DMS 273 (cell line): ENCODE measurements around the gene SMIM22.

Experiments
- DNase-seq: peaks from one replicate; lab custom pipeline; 2025; ENCODE audit not compliant: unreplicated experiment; lab: John Stamatoyannopoulos, UW

Gene SMIM22

DNA sequence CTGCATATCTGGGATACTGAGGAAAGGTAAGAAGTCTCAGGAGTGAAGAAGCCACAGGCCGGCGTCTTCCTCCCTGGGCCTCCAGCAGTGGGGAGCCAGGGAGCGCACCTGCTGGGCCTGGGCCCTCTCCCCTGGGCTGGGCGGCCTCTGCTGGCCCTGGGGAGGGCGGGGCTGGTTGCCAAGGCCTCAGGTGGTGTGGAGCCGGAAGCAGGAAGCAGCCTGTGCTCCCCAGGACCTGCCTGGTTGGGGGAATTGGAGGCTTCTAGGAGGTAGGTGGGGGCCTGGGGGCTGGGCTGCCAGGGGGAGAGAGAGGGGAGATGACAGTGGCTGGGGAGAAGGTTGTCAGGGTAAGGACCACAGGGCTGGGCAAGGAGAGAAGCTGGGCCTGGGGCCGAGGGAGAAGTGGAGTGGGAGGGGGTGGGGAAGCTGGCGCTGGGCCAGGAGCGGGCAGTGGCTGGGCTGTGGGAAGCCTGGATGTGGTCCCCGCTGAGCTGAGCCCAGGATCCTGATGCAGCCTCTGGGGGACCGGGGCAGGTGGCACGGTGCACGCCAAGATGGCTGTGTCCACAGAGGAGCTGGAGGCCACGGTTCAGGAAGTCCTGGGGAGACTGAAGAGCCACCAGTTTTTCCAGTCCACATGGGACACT, at the start of gene SMIM22:
TSS of gene SMIM22 (plus strand) at position 189 of the 647 bp plus-strand sequence. CDS start at position 555, 366 bp downstream.
- no peak for DNase-seq

DNA sequence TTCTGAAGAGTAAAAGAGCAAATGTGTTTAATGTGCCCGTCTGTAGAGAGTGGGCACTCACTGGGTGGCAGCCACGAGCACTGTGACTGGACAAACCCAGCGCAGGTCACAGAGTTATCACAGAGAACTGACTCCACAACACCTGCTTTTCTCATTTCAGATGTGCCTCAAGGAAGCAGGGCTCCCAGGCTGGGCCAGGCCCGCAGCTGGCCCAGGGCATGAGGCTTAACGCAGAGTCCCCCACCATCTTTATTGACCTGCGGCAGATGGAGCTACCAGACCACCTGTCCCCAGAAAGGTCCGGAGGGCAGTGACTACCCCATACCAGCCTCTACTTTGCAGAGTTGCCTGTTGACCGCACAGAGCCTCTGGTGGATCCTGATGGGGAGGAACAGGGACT, 49.0 kb upstream of the SMIM22 start:
- no peak for DNase-seq

DNA sequence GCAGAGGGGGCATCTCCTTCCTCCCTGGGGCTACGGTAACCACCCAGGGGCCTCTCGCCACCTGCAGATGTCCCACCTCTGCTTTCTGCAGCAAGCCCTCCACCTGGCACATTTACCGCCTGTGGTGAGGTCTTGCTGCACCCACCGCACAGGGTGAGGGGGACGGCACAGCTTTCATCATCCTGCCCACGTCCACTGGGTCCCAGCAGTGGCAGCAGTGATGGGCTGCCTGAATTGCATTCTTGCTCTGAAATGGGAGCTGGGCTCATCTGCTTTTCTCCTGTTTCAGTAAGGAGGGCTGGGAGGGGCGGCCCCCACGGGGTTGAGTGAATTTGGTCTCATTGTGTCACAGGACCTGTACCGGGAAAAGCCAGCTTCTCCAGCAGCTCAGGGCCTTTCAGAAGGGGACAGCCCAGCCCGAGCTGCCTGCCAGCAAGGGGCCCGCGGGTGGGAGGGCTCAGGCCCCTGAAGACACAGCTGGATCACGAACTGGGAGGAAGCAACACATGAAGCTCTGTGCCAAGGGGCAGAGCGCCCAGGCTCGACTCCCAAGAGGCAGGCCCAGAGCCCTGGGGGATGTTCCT, 48.1 kb upstream of the SMIM22 start:
- peak; percentile 40 for DNase-seq

GRCh38 chr16:4747906-4748681, 47.1 kb upstream of the SMIM22 start:
- DNase-seq, result no peak

- no peak for DNase-seq
Measured at GRCh38 chr16:4748682-4749411, 46.3 kb upstream of the SMIM22 start.

DNA sequence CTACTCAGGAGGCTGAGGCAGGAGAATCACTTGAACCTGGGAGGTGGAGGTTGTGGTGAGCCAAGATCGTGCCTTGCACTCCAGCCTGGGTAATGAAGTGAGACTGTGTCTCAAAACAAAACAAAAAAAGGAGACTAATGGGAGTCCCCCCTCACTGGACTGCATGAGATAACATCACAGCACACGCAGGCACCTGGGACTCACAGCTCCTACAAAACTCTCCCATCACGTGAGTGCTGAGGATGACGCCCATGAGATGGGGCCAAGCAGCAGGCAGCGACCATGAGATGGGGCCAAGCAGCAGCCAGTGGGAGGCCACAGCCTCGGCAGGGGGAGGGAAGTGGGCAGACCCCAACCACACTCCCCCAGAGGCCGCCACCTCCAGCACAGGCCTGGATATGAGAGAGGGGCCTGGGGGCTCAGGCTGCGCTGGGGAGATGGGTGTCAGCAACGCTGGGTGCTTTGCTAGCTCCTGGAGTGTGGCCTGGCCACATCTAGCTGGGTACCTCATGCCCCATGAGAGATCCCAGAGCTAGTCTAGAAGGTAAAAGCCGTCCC, 45.4 kb upstream of the SMIM22 start:
- no peak for DNase-seq

DNA sequence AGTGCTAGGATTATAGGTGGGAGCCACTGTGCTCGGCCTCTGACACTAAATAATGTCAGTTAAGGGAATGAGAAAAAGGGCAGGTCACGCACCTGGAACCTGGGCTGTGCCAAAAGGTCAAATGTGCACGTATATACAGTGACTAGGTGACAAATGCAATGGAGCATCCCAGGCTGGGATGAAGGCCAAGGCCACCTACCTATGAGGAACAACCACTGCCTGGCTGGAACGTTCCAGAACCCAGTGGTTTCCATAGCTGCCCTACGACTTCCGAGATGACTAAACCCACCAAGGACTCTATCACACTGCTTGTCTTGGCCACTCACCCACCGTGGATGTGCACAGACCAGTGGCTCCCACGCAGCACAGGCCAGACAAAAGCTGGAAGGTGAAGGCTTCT, 44.3 kb upstream of the SMIM22 start:
- no peak for DNase-seq

DNA sequence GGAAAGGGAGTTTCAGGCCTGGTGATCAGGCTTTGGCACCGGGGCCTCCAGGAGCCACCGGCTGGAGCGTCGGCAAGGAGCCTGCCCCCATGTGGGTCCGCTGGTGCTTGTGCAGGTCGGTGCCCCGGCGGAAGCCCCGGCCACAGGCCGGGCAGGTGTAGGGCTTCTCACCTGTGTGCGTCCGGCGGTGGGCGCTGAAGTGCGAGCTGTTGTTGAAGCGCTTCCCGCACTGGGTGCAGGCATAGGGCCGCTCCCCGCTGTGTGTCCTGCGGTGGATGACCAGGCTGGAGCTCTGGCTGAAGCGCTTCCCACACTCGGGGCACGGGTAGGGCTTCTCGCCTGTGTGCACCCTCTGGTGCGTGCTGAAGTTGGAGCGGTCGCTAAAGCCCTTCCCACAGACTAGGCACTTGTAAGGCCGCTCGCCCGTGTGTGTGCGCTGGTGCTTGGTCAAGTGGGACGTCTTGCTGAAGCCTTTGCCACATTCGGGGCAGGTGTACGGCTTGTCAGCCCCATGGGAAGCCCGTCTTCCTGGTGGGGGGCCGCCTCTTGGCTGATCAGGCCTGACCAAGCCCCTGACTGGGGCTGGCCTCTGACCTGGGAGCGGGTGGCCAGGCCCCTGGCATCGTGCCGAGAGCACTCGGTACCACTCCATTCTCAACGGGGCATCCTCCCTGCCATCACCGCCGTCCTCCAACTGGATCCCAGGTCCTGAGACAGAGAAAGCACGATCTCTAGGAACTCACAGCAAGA, 42.6 kb upstream of the SMIM22 start:
- no peak for DNase-seq

DNA sequence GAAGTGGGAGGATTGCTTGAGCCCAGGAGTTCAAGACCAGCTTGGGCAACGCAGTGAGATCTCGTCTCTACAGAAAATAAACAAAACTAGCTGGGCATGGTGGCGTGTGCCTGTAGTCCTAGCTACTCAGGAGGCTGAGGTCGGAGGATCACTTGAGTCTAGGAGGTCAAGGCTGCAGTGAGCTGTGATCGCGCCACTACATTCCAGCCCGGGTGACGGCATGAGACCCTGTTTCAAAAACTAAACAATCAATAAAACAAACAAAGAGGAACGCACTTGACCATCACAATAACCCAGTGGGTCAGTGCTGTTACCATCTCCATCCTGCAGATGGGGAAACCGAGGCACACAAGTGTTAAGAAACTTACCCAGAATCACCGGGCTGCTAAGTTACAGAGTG, 41.9 kb upstream of the SMIM22 start:
- DNase-seq, result no peak

DNA sequence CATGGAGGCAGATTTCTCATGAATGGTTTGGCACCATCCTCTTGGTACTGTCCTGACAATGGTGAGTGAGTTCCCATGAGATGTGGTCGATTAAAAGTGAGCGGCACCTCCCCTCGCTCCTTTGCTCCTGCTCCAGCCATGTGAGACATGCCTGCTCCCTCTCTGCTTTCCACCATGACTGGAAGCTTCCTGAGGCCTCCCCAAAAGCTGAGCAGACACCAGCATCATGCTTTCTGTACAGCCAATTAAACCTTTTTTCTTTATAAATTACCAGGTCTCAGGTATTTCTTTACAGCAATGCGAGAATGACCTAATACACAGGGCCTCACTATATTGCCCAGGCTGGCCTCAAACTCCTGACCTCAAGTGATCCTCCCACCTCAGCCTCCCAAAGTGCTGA, 40.3 kb upstream of the SMIM22 start:
- no peak for DNase-seq

- DNase-seq, result no peak
Measured at GRCh38 chr16:4755687-4756086, 39.5 kb upstream of the SMIM22 start.

GRCh38 chr16:4760221-4760910, 34.8 kb upstream of the SMIM22 start:
- DNase-seq, result no peak

GRCh38 chr16:4762205-4762604, 33.0 kb upstream of the SMIM22 start:
- no peak for DNase-seq

DNA sequence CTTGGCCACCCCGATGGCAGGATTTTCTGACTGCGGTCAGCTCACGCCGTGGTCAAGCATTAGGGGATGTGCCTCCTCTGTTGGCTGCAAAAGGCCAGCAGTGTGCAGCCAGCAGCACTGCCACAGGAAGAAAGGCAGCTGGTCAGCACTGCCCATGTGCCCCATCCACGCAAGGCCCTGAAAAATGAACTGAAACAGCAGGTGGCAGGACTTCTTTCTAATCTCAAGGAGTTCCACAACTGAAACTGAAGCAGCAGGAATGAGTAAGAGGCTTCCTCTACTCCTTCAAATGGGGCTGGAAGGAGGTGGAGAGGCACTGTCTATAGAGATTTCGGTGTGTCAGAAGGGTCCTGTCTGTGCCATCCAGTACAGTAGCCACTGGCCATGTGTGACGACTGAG, 31.4 kb upstream of the SMIM22 start:
- no peak for DNase-seq

DNA sequence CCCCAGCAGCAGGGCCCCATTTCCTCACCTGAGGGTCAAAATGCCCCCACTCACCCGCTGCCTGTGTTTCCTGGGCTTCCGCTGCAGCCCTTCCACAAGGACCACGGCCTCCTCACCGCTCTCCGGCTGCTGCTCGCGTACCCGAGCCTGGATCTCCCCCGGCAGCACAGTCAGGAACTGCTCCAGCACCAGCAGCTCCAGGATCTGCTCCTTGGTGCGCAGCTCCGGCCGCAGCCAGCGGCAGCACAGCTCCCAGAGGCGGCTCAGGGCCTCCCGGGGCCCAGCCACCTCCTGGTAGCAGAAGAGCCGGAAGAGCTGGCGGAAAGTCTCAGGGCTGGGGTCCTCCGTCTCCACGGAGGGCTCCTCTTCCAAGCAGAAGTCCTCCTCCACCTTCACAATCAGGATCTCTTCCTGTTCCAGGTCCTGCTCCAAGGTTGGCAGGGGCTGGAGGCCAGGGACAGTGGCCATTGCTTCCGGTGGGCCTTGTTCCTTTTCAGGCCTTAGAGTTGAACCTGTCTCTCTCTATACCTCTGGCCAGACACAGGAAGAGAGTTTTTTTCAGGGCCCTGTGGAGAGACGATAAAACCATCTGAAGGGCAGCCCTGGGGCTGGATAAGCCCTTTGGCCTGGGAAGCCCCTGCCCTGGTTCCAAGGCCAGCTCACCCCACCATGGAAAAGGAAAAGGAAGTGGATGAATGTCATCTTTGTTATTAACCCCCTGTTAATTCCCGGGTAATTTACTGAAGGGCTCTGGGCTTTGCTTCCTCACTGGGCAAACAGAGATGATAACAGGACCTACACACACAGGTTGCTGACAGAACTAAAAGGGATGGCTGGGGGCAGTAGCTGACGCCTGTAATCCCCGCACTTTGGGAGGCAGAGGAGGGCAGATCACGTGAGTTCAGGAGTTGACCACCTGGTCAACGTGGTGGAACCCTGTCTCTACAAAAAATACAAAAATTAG, 29.4 kb upstream of the SMIM22 start:
- DNase-seq, result no peak

DNA sequence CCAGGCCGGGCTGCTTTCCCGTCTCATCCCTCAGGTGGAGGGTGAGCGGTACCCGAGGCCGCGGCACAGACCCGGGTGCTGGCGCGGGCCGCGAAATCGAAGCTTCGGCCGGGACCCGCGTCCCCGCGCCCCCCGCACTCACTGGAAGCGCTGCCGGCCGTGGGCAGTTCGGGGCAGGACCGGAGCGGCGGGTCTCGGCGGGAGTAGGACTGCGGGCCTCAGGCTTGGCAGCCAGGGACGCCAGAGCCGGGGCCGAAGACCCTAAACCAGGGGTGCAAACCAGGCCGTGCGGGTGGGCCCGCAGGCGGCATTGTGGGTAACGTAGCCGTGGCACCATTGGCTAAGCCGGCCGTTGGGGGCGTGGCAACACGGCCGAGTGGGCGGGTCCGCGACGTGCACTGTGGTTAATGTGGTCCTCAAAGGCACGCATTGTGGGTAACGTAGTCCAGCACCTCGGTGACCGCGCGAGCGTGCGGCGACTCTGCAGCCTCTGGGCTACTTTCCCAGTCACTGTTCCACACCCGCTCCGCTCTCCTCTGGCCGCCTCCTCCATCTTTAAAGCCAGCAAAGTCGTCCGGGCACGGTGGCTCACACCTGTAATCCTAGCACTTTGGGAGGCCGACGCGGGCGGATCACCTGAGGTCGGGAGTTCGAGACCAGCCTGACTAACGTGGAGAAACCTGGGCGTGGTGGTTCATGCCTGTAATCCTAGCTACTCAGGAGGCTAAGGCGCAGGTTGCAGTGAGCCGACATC, 28.1 kb upstream of the SMIM22 start, which contains the start of gene ZNF500:
TSS of gene ZNF500 (minus strand) at position 288 of the 754 bp plus-strand sequence. CDS start 1,184 bp downstream, outside the sequence.
- DNase-seq, result peak; percentile 99

- peak; percentile 64 for DNase-seq
Measured at GRCh38 chr16:4767872-4768548, 27.2 kb upstream of the SMIM22 start.
